Transverse colon (tissue), 4 donors: ENCODE results near the gene FYCO1.

Experiments
- EP300 ChIP-seq: sonication (generic); formaldehyde crosslinking; IDR thresholded peaks from one replicate; pipeline ENCODE4 v1.6.1; 2017; ENCODE audit warnings: antibody characterized with exemption, low read depth
- POLR2A ChIP-seq: fragments of 450-650 bp; IDR thresholded peaks from one replicate; pipeline ENCODE4 v1.6.1; 2016; ENCODE audit warnings: antibody characterized with exemption, mild to moderate bottlenecking, moderate library complexity
- POLR2AphosphoS5 ChIP-seq, 3 donors: sonication (generic); formaldehyde crosslinking; IDR thresholded peaks; one replicate each; pipeline ENCODE4 v1.6.1; 2016; ENCODE audit warnings: antibody characterized with exemption in 3 of 3
- TF ChIP-seq, protein P1 (sequence below), 5 experiments: fragments of 200-600 bp in 3 of 5; fragments of 450-650 bp in 2 of 5; sonication (generic) in 3 of 5; IDR thresholded peaks; 1 replicate in 2 of 5; 2 replicates in 3 of 5; pipeline ENCODE4 v1.5.1; 2016 to 2017; ENCODE audit warnings: antibody characterized with exemption in 5 of 5, inconsistent platforms in 3 of 5, mild to moderate bottlenecking in 2 of 5, moderate library complexity in 1 of 5

DNA sequence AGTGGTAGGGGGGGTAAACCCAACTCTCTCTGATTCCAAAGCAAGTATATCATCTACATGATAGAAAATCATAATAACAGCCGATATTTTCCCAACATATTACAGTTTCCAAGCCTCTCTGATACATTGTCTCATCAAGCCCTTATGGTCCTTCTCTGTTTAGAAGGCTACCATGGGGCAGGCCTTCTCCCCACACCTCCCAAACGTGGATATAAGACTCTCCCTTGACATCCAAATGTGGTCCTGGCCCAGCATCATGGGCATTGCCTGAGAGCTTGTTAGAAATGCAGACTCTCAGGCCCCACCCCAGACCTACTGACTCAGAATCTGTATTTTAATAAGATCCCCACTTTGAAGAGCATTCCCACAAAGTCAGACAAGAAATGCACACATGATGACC is 127.0 kb downstream of the FYCO1 start:
- TF ChIP-seq, protein P1, sequence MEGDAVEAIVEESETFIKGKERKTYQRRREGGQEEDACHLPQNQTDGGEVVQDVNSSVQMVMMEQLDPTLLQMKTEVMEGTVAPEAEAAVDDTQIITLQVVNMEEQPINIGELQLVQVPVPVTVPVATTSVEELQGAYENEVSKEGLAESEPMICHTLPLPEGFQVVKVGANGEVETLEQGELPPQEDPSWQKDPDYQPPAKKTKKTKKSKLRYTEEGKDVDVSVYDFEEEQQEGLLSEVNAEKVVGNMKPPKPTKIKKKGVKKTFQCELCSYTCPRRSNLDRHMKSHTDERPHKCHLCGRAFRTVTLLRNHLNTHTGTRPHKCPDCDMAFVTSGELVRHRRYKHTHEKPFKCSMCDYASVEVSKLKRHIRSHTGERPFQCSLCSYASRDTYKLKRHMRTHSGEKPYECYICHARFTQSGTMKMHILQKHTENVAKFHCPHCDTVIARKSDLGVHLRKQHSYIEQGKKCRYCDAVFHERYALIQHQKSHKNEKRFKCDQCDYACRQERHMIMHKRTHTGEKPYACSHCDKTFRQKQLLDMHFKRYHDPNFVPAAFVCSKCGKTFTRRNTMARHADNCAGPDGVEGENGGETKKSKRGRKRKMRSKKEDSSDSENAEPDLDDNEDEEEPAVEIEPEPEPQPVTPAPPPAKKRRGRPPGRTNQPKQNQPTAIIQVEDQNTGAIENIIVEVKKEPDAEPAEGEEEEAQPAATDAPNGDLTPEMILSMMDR (IDR thresholded peaks at IDR 0.05) = no peak
- TF ChIP-seq POLR2A (no peak), POLR2AphosphoS5 (IDR thresholded peaks at IDR 0.05) (no peak), EP300 (no peak)
